HL-60 (cell line): ENCODE measurements around the gene CMIP.

ENCODE experiments used
- GABPA ChIP-seq: IDR thresholded peaks from 2 replicates; pipeline ENCODE4 v1.6.1; 2012; ENCODE audit warnings: low read depth
- TF ChIP-seq, protein P1 (sequence below): IDR thresholded peaks from one replicate; pipeline ENCODE4 v1.5.1; 2011; ENCODE audit warnings: low read length, control low read depth, inconsistent platforms; ENCODE audit not compliant: insufficient read depth

DNA sequence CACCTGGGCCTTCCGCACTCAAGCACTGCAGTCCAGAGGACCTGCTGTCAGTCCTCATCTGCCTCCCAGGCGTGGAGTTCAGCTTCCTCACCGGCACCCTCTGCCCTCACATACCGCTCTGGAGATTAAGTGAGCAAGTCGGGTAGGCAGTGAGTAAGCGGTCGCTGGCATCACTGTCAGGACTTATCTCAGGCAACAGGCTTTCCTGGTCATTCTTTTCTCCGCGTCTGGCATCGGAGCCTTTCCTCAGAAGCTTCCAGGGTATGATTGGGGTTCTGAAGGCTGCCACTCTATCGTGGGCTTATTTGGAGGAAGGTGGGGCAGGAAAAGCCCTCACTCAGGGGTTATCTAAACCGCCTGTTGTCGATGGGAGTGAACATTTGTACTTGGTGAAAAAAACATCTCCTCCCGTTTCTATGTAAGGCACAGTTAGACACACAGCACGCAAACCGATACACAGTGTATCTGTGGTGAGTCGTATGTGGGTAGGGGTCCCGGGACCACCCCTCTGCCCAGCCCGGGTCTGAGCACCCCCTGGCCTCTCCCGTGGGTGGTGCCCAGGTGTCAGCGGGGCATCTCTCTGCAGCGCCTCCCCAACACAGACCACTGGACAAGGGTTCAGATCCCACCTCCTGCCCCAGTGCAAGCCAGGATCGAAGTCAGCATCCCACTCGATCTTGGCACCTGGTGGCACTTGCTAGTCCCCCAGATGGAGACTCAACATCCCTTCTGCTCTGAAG is 242.0 kb downstream of the CMIP start:
- TF ChIP-seq, protein P1, sequence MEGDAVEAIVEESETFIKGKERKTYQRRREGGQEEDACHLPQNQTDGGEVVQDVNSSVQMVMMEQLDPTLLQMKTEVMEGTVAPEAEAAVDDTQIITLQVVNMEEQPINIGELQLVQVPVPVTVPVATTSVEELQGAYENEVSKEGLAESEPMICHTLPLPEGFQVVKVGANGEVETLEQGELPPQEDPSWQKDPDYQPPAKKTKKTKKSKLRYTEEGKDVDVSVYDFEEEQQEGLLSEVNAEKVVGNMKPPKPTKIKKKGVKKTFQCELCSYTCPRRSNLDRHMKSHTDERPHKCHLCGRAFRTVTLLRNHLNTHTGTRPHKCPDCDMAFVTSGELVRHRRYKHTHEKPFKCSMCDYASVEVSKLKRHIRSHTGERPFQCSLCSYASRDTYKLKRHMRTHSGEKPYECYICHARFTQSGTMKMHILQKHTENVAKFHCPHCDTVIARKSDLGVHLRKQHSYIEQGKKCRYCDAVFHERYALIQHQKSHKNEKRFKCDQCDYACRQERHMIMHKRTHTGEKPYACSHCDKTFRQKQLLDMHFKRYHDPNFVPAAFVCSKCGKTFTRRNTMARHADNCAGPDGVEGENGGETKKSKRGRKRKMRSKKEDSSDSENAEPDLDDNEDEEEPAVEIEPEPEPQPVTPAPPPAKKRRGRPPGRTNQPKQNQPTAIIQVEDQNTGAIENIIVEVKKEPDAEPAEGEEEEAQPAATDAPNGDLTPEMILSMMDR, result no peak
- TF ChIP-seq GABPA, result no peak
